T-cell (primary cell): ENCODE data around the gene HBG2. TPM values are rescaled to one million over a fixed set of nuclear protein-coding genes. Genes with fewer than 3 reads are reported as not detected.

Source experiments
- ATAC-seq, 4 experiments: fragments of 200-7000 bp in 3 of 4; fragments of 150-1000 bp in 1 of 4; cut with Tn5 transposase; replicated peaks in 1 of 4; 1 replicate in 3 of 4; 2 replicates in 1 of 4; pipeline ENCODE4 v1.10.0; 2021; ENCODE audit warnings: moderate library complexity in 3 of 4, mild to moderate bottlenecking in 2 of 4, moderate number of reproducible peaks in 1 of 4
- CTCF ChIA-PET, 2 donors: fragments of 300-600 bp; sonication (Branson Sonifier 250); formaldehyde crosslinking; loops; one replicate each; lab custom pipeline; 2022; ENCODE audit warnings: antibody characterized with exemption in 2 of 2; lab: Charles Lee
- POLR2A ChIA-PET, 2 donors: fragments of 300-600 bp; sonication (Branson Sonifier 250); formaldehyde crosslinking; loops; one replicate each; lab custom pipeline; 2022; ENCODE audit warnings: antibody characterized with exemption in 2 of 2; lab: Charles Lee
- DNase-seq, 35 experiments: peaks; one replicate each; pipeline versions ENCODE4 v3.0.0 to v3.0.0-alpha.2; 2013 to 2023
- H3K27ac ChIP-seq: one replicate; pipeline ENCODE4 v1.5.1; 2013; ENCODE audit warnings: low read length
- H3K27me3 ChIP-seq, 2 experiments: replicated peaks in 1 of 2; 1 replicate in 1 of 2; 2 replicates in 1 of 2; pipeline versions ENCODE4 v1.6.1 to v1.7.0; 2013; ENCODE audit warnings: low read length in 1 of 2, mixed read lengths in 1 of 2; ENCODE audit not compliant: control insufficient read depth in 2 of 2, insufficient read depth in 2 of 2; ENCODE audit errors: extremely low read depth in 1 of 2
- H3K36me3 ChIP-seq, 2 donors: 1 replicate in 1 of 2; 2 replicates in 1 of 2; pipeline versions ENCODE4 v1.6.1 to v1.7.0; 2013; ENCODE audit warnings: low read length in 1 of 2; ENCODE audit not compliant: control insufficient read depth in 2 of 2, insufficient read depth in 1 of 2; ENCODE audit errors: extremely low read depth in 1 of 2
- H3K4me1 ChIP-seq, 2 experiments: 1 replicate in 1 of 2; 2 replicates in 1 of 2; pipeline versions ENCODE4 v1.6.1 to v1.7.0; 2013; ENCODE audit warnings: low read length in 2 of 2, mixed read lengths in 1 of 2; ENCODE audit not compliant: insufficient read depth in 2 of 2, control insufficient read depth in 1 of 2; ENCODE audit errors: extremely low read depth in 1 of 2
- H3K4me3 ChIP-seq, 2 donors: 1 replicate in 1 of 2; 2 replicates in 1 of 2; pipeline versions ENCODE4 v1.5.1 to v1.7.0; 2013; ENCODE audit warnings: mild to moderate bottlenecking in 2 of 2, low read length in 1 of 2, moderate library complexity in 1 of 2; ENCODE audit not compliant: control insufficient read depth in 1 of 2; ENCODE audit errors: extremely low read depth in 1 of 2
- H3K9me3 ChIP-seq: 2 replicates; pipeline ENCODE4 v1.7.0; 2013
- H3K27ac Mint-ChIP-seq, 2 donors: one replicate each; pipeline ENCODE4 v1.8.0; 2020 to 2021; ENCODE audit warnings: mild to moderate bottlenecking in 2 of 2, mixed read lengths in 2 of 2
- H3K27me3 Mint-ChIP-seq, 2 donors: one replicate each; pipeline ENCODE4 v1.8.0; 2021 to 2022; ENCODE audit warnings: mixed read lengths in 2 of 2
- H3K36me3 Mint-ChIP-seq: one replicate; pipeline ENCODE4 v1.8.0; 2021; ENCODE audit warnings: mixed read lengths
- H3K4me1 Mint-ChIP-seq, 3 donors: one replicate each; pipeline ENCODE4 v1.8.0; 2020 to 2022; ENCODE audit warnings: mixed read lengths in 3 of 3, mild to moderate bottlenecking in 1 of 3
- H3K4me3 Mint-ChIP-seq, 3 donors: one replicate each; pipeline ENCODE4 v1.8.0; 2020 to 2022; ENCODE audit warnings: mild to moderate bottlenecking in 3 of 3, mixed read lengths in 3 of 3, moderate library complexity in 3 of 3
- H3K9me3 Mint-ChIP-seq, 3 donors: one replicate each; pipeline ENCODE4 v1.8.0; 2020 to 2022; ENCODE audit warnings: mixed read lengths in 3 of 3
- WGBS: methylation state at CpG from one replicate; pipeline ENCODE4 v1.1.5; 2013; ENCODE audit warnings: missing lambda C conversion rate; ENCODE audit not compliant: insufficient coverage; 5-methylcytosine and 5-hydroxymethylcytosine counted together
- total RNA-seq, 35 experiments: library from RNA in 6 of 35; stranded (reverse) in 6 of 35; fragments of 120-200 nt in 1 of 35; gene quantifications; one replicate each; pipeline versions ENCODE4 v1.2.1 to v1.2.4 and lab custom pipeline; 2013 to 2026

The HBG2 gene
- total RNA-seq, 5 donors from 2014 or later (not counting 1 experiment from before 2014, with no cell fraction given), result 5.8 to 13.4 (median 8.2) TPM; not detected in 2

GRCh38 chr11:5203366-5203765 lies 51.2 kb downstream of the HBG2 start:
- 63% methylated on average over 1 of the region's 2 CpGs for WGBS
- POLR2A ChIA-PET, result no interaction called here
- Histone ChIP-seq H3K4me1 (no peaks in the 10 kb centered on the region), H3K27me3 (no peaks in the 10 kb centered on the region), H3K4me3 (no peak overlapping the region), H3K36me3 (no peaks in the 10 kb centered on the region), H3K27ac (no peak overlapping the region), H3K9me3 (no peaks in the 10 kb centered on the region)
- CTCF ChIA-PET, result no interaction called here
- peaks cover 0 to 5% of the 10 kb centered on the region in 2 donors for H3K27me3 Mint-ChIP-seq
- H3K4me1 Mint-ChIP-seq, result no peaks in the 10 kb centered on the region
- DNase-seq (no peak), ATAC-seq (no peak)
- no peak overlapping the region for H3K27ac Mint-ChIP-seq
- H3K9me3 Mint-ChIP-seq, result peaks cover 0 to 4% (median 0%) of the 10 kb centered on the region in 3 donors
- H3K36me3 Mint-ChIP-seq, result no peaks in the 10 kb centered on the region
- H3K4me3 Mint-ChIP-seq, result no peak overlapping the region

Other genes starting within 250 kb of the HBG2 start
- not detected for gene OR52J3, start 208.3 kb downstream of the HBG2 start, total RNA-seq
- not detected for gene OR52E2, start 195.2 kb downstream of the HBG2 start, total RNA-seq
- not detected for gene OR52E1, start 185.2 kb downstream of the HBG2 start, total RNA-seq
- not detected for gene OR52A5, start 116.4 kb downstream of the HBG2 start, total RNA-seq
- not detected for gene OR52A1, start 100.0 kb downstream of the HBG2 start, total RNA-seq
- not detected for gene OR51V1, start 54.1 kb downstream of the HBG2 start, total RNA-seq
- gene HBB, start 27.7 kb downstream of the HBG2 start, total RNA-seq, result 10 to 100 TPM in 1 of 5 donors, under 1 TPM in 4; 0.59 to 11.7 (median 0.70) TPM
- gene HBD, start 20.3 kb downstream of the HBG2 start, total RNA-seq, result 1 to 10 TPM in 1 of 5 donors, under 1 TPM in 1, not detected in 3; 0.72 to 1.9 TPM
- 1 to 10 TPM in 3 of 5 donors, not detected in 2; 1.8 to 6.4 (median 3.3) TPM for gene HBG1, start 4.9 kb downstream of the HBG2 start, total RNA-seq
- 1 to 10 TPM in 3 of 5 donors, not detected in 2; 3.1 to 3.2 (median 3.2) TPM for gene HBE1, start 15.2 kb upstream of the HBG2 start, total RNA-seq
- not detected for gene OR51B4, start 47.2 kb upstream of the HBG2 start, total RNA-seq
- not detected for gene OR51B2, start 69.5 kb upstream of the HBG2 start, total RNA-seq
- gene OR51B5, start 88.7 kb upstream of the HBG2 start, total RNA-seq, result under 1 TPM in 2 of 5 donors, not detected in 3; 0.39 to 0.45 TPM
- not detected for gene OR51B6, start 96.7 kb upstream of the HBG2 start, total RNA-seq
- gene OR51M1, start 129.0 kb upstream of the HBG2 start, total RNA-seq, result not detected
- not detected for gene OR51Q1, start 167.3 kb upstream of the HBG2 start, total RNA-seq
- gene OR51I1, start 186.7 kb upstream of the HBG2 start, total RNA-seq, result not detected
- gene OR51I2, start 194.5 kb upstream of the HBG2 start, total RNA-seq, result not detected
- gene OR52D1, start 233.9 kb upstream of the HBG2 start, total RNA-seq, result not detected